NCI-H524 treated with DMSO at 0.1 percent for 48 hours (cell line): Measurements from ENCODE around the gene CCL7.

Experiments used
- DNase-seq: peaks from one replicate; lab custom pipeline; 2025; lab: John Stamatoyannopoulos, UW

The CCL7 gene

DNA sequence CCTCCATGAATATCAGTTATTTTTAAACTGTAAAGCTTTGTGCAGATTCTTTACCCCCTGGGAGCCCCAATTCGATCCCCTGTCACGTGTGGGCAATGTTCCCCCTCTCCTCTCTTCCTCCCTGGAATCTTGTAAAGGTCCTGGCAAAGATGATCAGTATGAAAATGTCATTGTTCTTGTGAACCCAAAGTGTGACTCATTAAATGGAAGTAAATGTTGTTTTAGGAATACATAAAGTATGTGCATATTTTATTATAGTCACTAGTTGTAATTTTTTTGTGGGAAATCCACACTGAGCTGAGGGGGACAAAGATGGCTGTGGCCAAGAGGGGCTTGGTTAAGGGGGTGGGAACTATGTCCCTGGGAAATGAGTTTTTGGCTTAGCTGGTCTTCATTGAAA is 17.9 kb downstream of the CCL7 start:
- no peak for DNase-seq

GRCh38 chr17:34290586-34290985 is 20.6 kb downstream of the CCL7 start:
- no peak for DNase-seq

DNA sequence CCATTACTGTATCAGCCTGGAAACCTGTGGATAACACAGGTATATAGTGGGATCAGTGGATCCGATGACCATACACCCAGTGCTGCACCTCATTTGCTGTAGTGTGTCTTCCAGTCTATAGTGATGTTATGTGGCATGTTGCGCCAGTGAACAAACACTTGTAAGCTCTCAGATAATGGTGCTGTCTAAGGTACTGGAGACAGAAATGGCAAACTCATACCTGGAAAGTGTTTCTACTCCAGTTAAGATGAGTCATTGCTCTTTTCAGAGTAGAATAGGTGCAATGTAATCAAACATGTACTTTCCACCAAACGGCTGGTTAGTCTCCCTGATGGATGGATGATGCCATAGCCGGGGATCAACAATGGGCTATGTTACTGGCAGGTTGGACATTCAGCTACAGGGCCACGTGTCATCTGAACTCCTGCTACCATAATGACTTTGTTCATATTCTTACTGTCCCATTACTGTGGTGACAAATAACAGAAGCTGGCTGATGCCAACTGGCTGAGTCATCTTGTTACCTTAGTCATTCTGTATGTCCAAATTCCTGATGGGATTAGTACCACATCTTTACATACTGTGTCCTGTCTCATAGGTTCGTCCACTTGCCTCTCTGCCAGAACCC is 21.8 kb downstream of the CCL7 start:
- DNase-seq, result no peak

DNA sequence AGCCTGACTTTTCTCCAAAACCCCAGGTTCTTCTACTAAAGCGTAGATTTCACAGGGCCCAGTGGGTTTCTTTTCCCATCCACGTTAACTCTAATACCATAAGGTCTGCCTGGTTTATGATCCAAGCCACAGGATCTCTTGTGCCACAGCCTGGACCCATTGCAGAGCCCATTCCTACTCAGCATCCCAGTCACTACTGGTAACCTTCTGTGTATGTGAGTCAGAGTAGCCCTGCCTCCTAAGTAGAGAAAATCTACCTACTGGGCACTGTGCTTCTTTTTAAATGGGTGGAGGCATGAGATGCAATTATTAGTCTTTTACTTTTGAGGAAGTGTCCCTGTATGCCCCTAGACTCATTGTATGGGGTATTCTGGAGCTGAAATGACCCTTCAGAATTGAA is 29.0 kb downstream of the CCL7 start:
- no peak for DNase-seq

GRCh38 chr17:34299956-34300577 is 30.0 kb downstream of the CCL7 start:
- no peak for DNase-seq

DNA sequence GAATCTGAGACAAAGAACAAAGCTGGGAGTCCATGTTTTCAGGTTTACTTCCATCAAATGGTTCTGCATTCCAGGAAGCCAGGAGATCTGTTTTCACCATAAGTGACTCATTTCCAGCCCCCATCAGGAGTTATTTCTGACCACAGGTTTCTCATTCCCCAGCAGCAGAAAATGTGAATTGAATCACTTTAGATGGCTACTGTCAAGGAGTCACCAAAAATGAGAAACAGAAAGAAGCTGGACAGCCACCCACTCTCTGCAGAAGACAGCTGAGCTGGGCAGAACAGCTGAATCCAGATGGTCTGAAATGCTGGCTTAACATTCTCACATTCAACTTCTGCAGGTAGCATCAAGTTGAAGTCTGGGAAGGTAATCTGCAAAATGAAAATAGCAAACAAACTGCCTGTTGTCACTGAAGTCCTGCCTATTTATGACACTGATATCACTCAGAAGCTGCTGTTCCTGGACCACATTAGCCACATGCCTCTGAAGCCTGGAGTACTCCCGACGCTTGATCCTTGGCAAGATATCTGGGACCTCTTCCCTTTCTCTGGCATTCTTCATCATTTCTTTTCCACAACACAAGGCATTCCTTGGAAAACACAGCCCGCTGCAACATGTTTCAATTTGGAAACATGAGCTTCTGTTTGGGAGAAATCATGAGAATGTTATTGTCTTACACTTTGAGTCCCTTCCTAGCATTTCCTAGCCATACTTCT is 30.8 kb downstream of the CCL7 start:
- DNase-seq, result no peak

DNA sequence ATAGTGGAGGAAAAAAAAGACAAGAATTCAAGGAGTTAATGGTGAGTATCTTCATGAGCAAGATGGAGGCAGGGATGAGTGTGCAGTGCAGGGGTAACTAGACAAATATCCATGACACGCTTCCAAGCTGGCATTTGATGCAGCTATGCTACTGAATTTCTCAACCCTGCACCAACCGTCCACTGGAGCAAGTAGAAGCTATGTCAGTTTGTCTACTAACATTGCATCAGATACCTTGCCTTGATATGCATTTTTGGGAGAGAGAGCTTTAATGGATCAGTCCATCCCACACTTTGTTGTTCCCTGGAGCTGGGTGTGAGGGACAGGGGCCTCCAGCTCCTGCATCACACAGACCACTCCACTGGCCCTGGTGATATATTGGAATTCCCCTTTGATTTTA is 32.0 kb downstream of the CCL7 start:
- DNase-seq, result no peak

DNA sequence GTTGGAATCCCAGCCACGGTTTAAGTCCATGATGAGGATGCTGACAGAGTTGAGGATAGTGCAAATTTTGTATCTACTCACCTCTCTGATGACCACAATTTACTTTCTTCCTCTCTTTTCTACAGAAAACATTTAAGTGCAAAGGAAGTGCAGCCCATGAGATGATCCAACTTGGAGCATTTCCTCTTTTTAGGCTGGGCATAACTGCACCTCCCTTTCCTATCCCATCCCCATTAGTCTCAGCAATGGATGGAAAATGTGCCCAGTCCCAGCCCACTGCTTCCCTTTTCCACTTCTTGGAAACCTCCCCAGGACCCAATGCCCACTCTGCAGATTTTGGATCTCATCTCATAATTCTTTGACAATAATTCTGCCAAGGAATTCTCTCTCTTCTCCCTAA is 32.6 kb downstream of the CCL7 start:
- no peak for DNase-seq

DNA sequence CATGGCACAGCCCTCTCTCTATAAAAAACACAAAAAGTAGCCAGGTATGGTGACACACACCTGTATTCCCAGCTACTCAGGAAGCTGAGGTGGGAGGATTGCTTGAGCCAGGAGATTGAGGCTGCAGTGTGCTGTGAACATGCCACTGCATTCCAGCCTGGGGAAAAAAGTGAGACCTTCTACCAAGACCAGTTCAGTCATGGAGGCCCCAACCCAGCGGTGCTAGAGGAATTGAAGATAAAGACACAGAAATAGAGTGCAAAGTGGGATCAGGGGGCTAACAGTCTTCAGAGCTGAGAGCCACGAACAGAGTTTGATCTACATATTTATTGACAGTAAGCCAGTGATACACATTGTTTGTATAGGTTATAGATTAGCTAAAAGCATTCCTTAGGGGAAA is 33.6 kb downstream of the CCL7 start:
- DNase-seq, result no peak

DNA sequence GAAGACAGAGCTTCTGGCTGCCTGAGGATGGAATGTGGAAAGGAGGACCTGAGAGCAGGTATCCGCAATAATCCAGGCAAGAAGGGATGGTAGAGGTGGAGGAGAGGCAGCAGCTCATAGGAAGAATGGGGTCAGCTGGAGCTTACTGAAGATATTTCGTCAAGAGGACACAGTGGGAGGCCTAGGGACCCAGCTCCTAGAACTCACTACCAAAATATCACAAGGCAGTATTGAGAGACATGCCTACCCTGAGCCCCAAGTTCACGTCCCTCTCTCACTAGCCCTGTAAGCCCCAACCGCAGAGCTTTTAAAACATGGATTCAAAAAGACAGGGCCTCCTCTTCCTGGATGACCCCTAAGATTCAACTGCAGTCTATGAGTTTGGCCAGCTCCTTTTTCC is 35.0 kb downstream of the CCL7 start:
- DNase-seq, result no peak

DNA sequence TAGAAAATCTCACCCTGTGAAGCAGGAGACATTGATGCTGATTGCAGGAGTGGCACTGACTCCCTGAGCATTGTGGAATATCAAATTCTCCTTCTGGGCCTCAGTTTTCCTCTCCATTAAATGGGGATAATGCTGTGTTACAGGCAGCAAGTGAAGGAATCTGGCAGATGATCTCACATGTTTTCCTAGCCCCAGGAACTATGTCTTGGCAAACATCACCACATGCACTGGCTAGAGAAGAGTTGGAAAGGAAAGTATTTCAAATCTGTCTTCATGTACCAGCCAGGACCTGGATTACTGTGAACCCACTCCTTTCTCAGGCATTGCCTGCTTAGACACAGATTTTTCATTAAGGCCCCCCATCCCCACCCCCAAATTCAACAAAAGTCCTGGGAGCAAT is 35.6 kb downstream of the CCL7 start:
- DNase-seq, result no peak

DNA sequence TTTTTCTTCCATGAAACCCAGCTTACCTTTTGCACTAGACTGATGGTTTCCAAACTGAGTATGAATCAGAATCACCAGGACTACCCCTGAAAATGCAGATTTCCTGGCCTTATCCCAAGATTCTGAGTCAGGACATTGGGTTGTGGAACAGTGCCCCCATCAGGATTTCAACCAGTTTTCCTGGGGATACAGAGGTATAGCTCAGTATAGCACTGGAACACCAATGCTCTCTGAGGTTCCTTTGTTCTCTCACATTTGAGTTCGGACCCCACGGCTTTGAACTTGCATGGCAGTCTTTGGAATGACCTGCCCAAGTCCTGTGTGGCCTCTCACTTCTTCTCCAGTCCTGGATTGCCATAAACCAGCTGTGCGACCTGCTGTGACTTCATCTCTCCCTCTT is 36.4 kb downstream of the CCL7 start:
- DNase-seq, result no peak

DNA sequence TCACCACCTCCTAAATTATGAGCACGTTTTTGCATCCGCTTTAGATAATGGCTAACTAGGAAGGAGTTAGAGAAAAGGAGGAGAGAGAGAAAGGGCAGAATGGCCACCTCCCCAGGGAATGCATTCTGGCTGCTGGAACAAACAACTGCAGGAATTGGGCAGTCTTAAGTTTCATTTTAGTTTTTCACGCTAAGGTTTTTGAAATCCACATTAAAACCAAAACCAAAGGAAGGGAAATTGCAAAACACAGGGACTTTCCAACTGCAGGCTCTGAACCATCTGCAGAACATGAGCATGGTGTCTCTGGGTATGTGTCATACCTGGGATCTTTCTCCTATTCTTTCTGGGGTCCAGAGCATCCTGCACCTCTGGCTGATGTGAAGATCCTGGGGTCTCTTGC is 37.1 kb downstream of the CCL7 start:
- DNase-seq, result no peak

- DNase-seq, result no peak
Observed at GRCh38 chr17:34308371-34308770, 38.4 kb downstream of the CCL7 start.

GRCh38 chr17:34311291-34311690 is 41.3 kb downstream of the CCL7 start:
- DNase-seq, result no peak

DNA sequence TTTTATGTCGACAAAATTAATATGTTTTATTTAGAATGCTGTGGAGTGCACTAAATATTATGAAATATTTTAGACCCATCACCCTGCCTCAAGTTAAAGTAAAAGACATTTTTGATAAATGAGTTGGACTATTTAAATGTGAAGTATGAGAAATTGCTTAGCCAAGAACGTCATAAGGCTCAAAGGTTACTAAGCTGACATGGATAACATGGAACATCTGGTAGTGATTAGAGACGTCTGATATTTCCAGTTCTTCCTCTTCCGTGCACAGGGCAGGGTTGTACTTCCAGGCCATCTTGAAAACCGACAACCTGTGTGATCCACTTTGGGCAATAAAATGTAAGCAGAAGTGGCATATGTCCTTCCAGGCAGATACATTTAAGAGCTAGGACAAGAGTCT is 42.1 kb downstream of the CCL7 start:
- DNase-seq, result no peak

DNA sequence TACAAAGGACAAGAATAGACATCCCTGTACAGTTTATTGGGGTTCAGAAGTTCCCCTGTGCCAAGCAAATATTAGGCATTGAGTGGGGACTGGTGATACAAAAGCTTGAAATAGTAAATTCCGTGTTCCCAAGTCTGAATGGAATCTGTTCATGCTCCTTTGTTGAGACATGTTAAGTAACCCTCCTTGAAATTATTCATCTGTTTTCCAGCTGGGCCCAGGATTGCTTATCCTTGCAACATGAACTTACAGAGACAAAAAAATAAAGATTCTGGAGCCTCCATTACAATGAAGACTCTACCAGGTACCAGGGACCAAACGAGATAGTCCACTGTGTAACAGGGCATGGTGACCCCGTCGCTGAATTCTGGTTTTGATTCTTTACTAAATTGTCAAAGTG is 43.1 kb downstream of the CCL7 start:
- no peak for DNase-seq

DNA sequence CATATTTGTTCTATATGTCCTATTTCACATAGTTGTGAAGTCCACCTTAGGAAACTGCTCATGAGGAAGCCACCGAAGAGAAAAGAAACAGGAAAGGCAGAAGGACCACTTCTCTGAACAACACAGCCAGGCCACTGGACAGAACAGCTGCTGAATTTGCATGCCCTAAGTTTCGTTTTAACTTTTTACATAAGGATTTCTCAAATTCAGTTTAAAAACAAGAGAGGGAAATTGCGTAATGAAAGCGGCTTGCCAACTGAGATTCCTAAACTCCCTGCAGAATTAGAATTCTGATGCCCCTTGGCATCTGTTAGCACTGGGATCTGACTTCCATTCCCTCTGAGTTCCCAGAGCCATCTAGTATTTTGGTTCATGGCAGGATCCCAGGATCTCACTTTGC is 44.3 kb downstream of the CCL7 start:
- DNase-seq, result no peak

- DNase-seq, result no peak
Observed at GRCh38 chr17:34318474-34318873, 48.5 kb downstream of the CCL7 start.

DNA sequence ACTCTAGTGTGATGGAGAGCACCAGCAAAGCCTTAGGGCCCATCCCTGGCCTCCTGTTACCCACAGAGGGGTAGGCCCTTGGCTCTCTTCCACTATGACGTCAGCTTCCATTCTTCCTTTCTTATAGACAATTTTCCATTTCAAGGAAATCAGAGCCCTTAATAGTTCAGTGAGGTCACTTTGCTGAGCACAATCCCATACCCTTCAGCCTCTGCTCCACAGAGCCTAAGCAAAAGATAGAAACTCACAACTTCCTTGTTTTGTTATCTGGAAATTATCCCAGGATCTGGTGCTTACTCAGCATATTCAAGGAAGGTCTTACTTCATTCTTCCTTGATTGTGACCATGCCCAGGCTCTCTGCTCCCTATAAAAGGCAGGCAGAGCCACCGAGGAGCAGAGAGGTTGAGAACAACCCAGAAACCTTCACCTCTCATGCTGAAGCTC is 49.0 kb downstream of the CCL7 start, which contains the start of gene CCL8:
Gene CCL8 (plus strand): TSS at position 397 of the 445 bp plus-strand sequence. CDS start 67 bp downstream, outside the sequence.
- DNase-seq, result no peak
